WTC11 (cell line): ENCODE data around the gene ZNF214. TPM values are rescaled to one million over a fixed set of nuclear protein-coding genes. Genes with fewer than 3 reads are reported as not detected.

Source experiments
- ATAC-seq: fragments of 200-7000 bp; cut with Tn5 transposase; 2 replicates; pipeline ENCODE4 v1.10.0; 2021; ENCODE audit warnings: mild to moderate bottlenecking, moderate library complexity
- CTCF ChIA-PET: fragments of 300-600 bp; sonication (Branson Sonifier 250); formaldehyde crosslinking; loops from one replicate; lab custom pipeline; 2021; ENCODE audit warnings: antibody characterized with exemption; lab: Charles Lee
- POLR2A ChIA-PET: fragments of 350-600 bp; sonication (Branson Sonifier 250); formaldehyde crosslinking; loops from one replicate; lab custom pipeline; 2021; ENCODE audit warnings: antibody characterized with exemption; lab: Charles Lee
- DNase-seq: peaks from one replicate; pipeline ENCODE4 v3.0.0; 2021; ENCODE audit warnings: low spot score
- H3K27ac Mint-ChIP-seq: 2 replicates; pipeline ENCODE4 v1.8.0; 2021; ENCODE audit warnings: mixed read lengths
- H3K27me3 Mint-ChIP-seq: 2 replicates; pipeline ENCODE4 v1.8.0; 2021; ENCODE audit warnings: low read depth, mild to moderate bottlenecking, moderate library complexity, mixed read lengths
- H3K36me3 Mint-ChIP-seq: 2 replicates; pipeline ENCODE4 v1.8.0; 2021; ENCODE audit warnings: mixed read lengths
- H3K4me1 Mint-ChIP-seq: 2 replicates; pipeline ENCODE4 v1.8.0; 2022; ENCODE audit warnings: mixed read lengths
- H3K4me3 Mint-ChIP-seq: 2 replicates; pipeline ENCODE4 v1.8.0; 2021; ENCODE audit warnings: mild to moderate bottlenecking, moderate library complexity, mixed read lengths
- H3K9me3 Mint-ChIP-seq: 2 replicates; pipeline ENCODE4 v1.8.0; 2021; ENCODE audit warnings: mixed read lengths
- AR ChIP-seq: fragments of 250-450 bp; sonication (Bioruptor Pico); IDR thresholded peaks from 2 replicates; pipeline ENCODE4 v1.9.0; 2021; ENCODE audit warnings: mild to moderate bottlenecking
- ATF6 ChIP-seq: sonication (generic); formaldehyde crosslinking; IDR thresholded peaks from 2 replicates; pipeline ENCODE4 v1.8.1; 2023; ENCODE audit warnings: mild to moderate bottlenecking, missing genetic modification reagents
- E2F5 ChIP-seq: sonication (generic); formaldehyde crosslinking; IDR thresholded peaks from 2 replicates; pipeline ENCODE4 v1.8.1; 2022; ENCODE audit warnings: mild to moderate bottlenecking, moderate library complexity, missing genetic modification reagents
- ELF4 ChIP-seq: sonication (generic); formaldehyde crosslinking; IDR thresholded peaks from 2 replicates; pipeline ENCODE4 v1.8.1; 2022; ENCODE audit warnings: low read depth, mild to moderate bottlenecking, moderate library complexity, missing genetic modification reagents
- JAZF1 ChIP-seq: fragments of 250-450 bp; sonication (Bioruptor Pico); IDR thresholded peaks from 2 replicates; pipeline ENCODE4 v1.9.0; 2021; ENCODE audit warnings: moderate library complexity, mild to moderate bottlenecking, inconsistent platforms
- KAT7 ChIP-seq: sonication (generic); formaldehyde crosslinking; IDR thresholded peaks from 2 replicates; pipeline ENCODE4 v1.8.1; 2023; ENCODE audit warnings: missing genetic modification reagents, mild to moderate bottlenecking, borderline replicate concordance
- MYBL2 ChIP-seq: sonication (generic); formaldehyde crosslinking; IDR thresholded peaks from 2 replicates; pipeline ENCODE4 v1.8.1; 2023; ENCODE audit warnings: mild to moderate bottlenecking, moderate library complexity, missing genetic modification reagents
- OVOL2 ChIP-seq: fragments of 250-450 bp; sonication (Bioruptor Pico); IDR thresholded peaks from 2 replicates; pipeline ENCODE4 v1.9.0; 2021; ENCODE audit warnings: mild to moderate bottlenecking, borderline replicate concordance
- SOX15 ChIP-seq: fragments of 250-450 bp; sonication (Bioruptor Pico); IDR thresholded peaks from 2 replicates; pipeline ENCODE4 v1.9.0; 2021; ENCODE audit warnings: mild to moderate bottlenecking
- TEAD1 ChIP-seq: sonication (generic); formaldehyde crosslinking; IDR thresholded peaks from 2 replicates; pipeline ENCODE4 v1.8.0; 2022; ENCODE audit warnings: mild to moderate bottlenecking, missing genetic modification reagents
- ZBTB43 ChIP-seq: sonication (generic); formaldehyde crosslinking; IDR thresholded peaks from 2 replicates; pipeline ENCODE4 v1.8.1; 2023; ENCODE audit warnings: mild to moderate bottlenecking, missing genetic modification reagents
- ZNF396 ChIP-seq: fragments of 250-450 bp; sonication (Bioruptor Pico); IDR thresholded peaks from 2 replicates; pipeline ENCODE4 v1.8.0; 2021; ENCODE audit warnings: mild to moderate bottlenecking, moderate library complexity, borderline replicate concordance
- ZNF423 ChIP-seq: fragments of 250-450 bp; sonication (Bioruptor Pico); IDR thresholded peaks from 2 replicates; pipeline ENCODE4 v2.1.2; 2022; ENCODE audit warnings: mild to moderate bottlenecking, moderate library complexity
- ZNF512 ChIP-seq: sonication (generic); formaldehyde crosslinking; IDR thresholded peaks from 2 replicates; pipeline ENCODE4 v1.8.1; 2022; ENCODE audit warnings: missing genetic modification reagents, borderline replicate concordance
- ZNF532 ChIP-seq: fragments of 250-450 bp; sonication (Bioruptor Pico); IDR thresholded peaks from 2 replicates; pipeline ENCODE4 v1.9.0; 2021; ENCODE audit warnings: mild to moderate bottlenecking, borderline replicate concordance
- ZSCAN18 ChIP-seq: fragments of 250-450 bp; sonication (Bioruptor Pico); IDR thresholded peaks from 2 replicates; pipeline ENCODE4 v2.1.2; 2022; ENCODE audit warnings: mild to moderate bottlenecking, moderate library complexity
- total RNA-seq: library from RNA; stranded (reverse); gene quantifications from 3 replicates; pipeline ENCODE4 v1.2.3, GENCODE V29; 2021

The ZNF214 gene
- total RNA-seq, 1 experiment from 2014 or later: 4.1 TPM

- TF ChIP-seq ZNF532 (CRISPR knock-in tag): no peak
- no peak for TF ChIP-seq ELF4 (CRISPR knock-in tag)
- no peak for TF ChIP-seq ZNF512 (CRISPR knock-in tag)
- no peak for TF ChIP-seq MYBL2 (CRISPR knock-in tag)
- TF ChIP-seq KAT7 (CRISPR knock-in tag): no peak
- H3K36me3 Mint-ChIP-seq: no peaks in the 10 kb centered on the region
- no peak overlapping the region for H3K27ac Mint-ChIP-seq
- H3K4me1 Mint-ChIP-seq: peaks cover 6% of the 10 kb centered on the region
- peaks cover 6% of the 10 kb centered on the region for H3K9me3 Mint-ChIP-seq
- POLR2A ChIA-PET: no interaction called here
- no peak for ATAC-seq
- no peak overlapping the region for H3K4me3 Mint-ChIP-seq
- CTCF ChIA-PET: no interaction called here
- H3K27me3 Mint-ChIP-seq: no peaks in the 10 kb centered on the region
- no peak for DNase-seq
Observed at GRCh38 chr11:7062534-7062933, 42.4 kb upstream of the ZNF214 start.

GRCh38 chr11:7060868-7061267 lies 40.7 kb upstream of the ZNF214 start:
- no peak overlapping the region for H3K4me3 Mint-ChIP-seq
- DNase-seq (no peak), ATAC-seq (no peak)
- no peak overlapping the region for H3K27ac Mint-ChIP-seq
- TF ChIP-seq ATF6 (CRISPR knock-in tag): no peak
- TF ChIP-seq SOX15 (CRISPR knock-in tag): no peak
- no peak for TF ChIP-seq TEAD1
- TF ChIP-seq AR: no peak
- TF ChIP-seq JAZF1: no peak
- TF ChIP-seq OVOL2 (CRISPR knock-in tag): no peak
- peaks cover 6% of the 10 kb centered on the region for H3K4me1 Mint-ChIP-seq
- no peaks in the 10 kb centered on the region for H3K27me3 Mint-ChIP-seq
- ChIA-PET CTCF (no interaction called here), POLR2A (no interaction called here)
- no peaks in the 10 kb centered on the region for H3K36me3 Mint-ChIP-seq
- H3K9me3 Mint-ChIP-seq: peaks cover 2% of the 10 kb centered on the region

- Mint-ChIP-seq H3K4me1 (peaks cover 6% of the 10 kb centered on the region), H3K4me3 (no peak overlapping the region), H3K9me3 (no peaks in the 10 kb centered on the region), H3K36me3 (no peaks in the 10 kb centered on the region), H3K27ac (no peak overlapping the region), H3K27me3 (no peaks in the 10 kb centered on the region)
- ChIA-PET CTCF (interaction anchor here (0.9 to 2.1 kb wide), 2 partner anchors 221 to 245 kb away, joined by 3 to 11 read pairs; no protein-coding TSS in a partner anchor), POLR2A (no interaction called here)
- DNase-seq: no peak
- ATAC-seq: no peak
- TF ChIP-seq ZBTB43 (CRISPR knock-in tag) (no peak), ZNF423 (CRISPR knock-in tag) (no peak), ZSCAN18 (CRISPR knock-in tag) (no peak), E2F5 (no peak), ZNF396 (no peak)
Observed at GRCh38 chr11:7057641-7058040, 37.5 kb upstream of the ZNF214 start.
